GM12891 (cell line): ENCODE data around the gene TMEM132D.

Source experiments
- POLR2A ChIP-seq: IDR thresholded peaks from 2 replicates; pipeline ENCODE4 v1.6.1; 2011; ENCODE audit warnings: low read depth, low read length, control low read depth
- POLR2AphosphoS5 ChIP-seq: IDR thresholded peaks from 2 replicates; pipeline ENCODE4 v1.6.1; 2011; ENCODE audit warnings: low read depth, low read length, control low read depth

GRCh38 chr12:129080391-129080790 is 823.4 kb downstream of the TMEM132D start:
- no peak for TF ChIP-seq POLR2AphosphoS5
- TF ChIP-seq POLR2A, result no peak
